HAP-1 (cell line): ENCODE measurements around the gene RYR3.

Source experiments
- DNase-seq, 2 experiments: peaks; one replicate each; pipeline ENCODE4 v3.0.0-alpha.2; 2016 to 2020; ENCODE audit warnings: low spot score in 2 of 2
- H3K27me3 ChIP-seq: fragments of 250-450 bp; sonication (Bioruptor Pico); 2 replicates; pipeline ENCODE4 v1.5.1; 2020; ENCODE audit warnings: low read depth, mild to moderate bottlenecking, moderate library complexity
- H3K36me3 ChIP-seq: fragments of 250-450 bp; sonication (Bioruptor Pico); replicated peaks from 2 replicates; pipeline ENCODE4 v1.5.1; 2020; ENCODE audit warnings: mild to moderate bottlenecking
- H3K4me1 ChIP-seq: fragments of 250-450 bp; sonication (Bioruptor Pico); 2 replicates; pipeline ENCODE4 v1.5.1; 2020; ENCODE audit warnings: mild to moderate bottlenecking
- H3K4me3 ChIP-seq: fragments of 250-450 bp; sonication (Bioruptor Pico); 2 replicates; pipeline ENCODE4 v1.5.1; 2020; ENCODE audit warnings: mild to moderate bottlenecking, moderate library complexity
- H3K9me3 ChIP-seq: fragments of 250-450 bp; sonication (Bioruptor Pico); 2 replicates; pipeline ENCODE4 v1.5.1; 2020; ENCODE audit warnings: mild to moderate bottlenecking, moderate library complexity
- in situ Hi-C: fragments of 300-500 bp; cut with MboI; formaldehyde crosslinking; loops from 3 replicates; pipeline ENCODE4 v1.14.3; 2020; ENCODE audit warnings: low sequenced_read_pairs, inconsistent platforms, mixed read lengths

Gene RYR3

GRCh38 chr15:33419701-33420100, 108.9 kb downstream of the RYR3 start:
- no peaks in the 10 kb centered on the region for H3K36me3 ChIP-seq
- in situ Hi-C loops = no loop called here
- no peaks in the 10 kb centered on the region; the same call in 1 of the 2 replicates for H3K4me1 ChIP-seq
- no peak for DNase-seq
- H3K4me3 ChIP-seq = no peak overlapping the region
- H3K27me3 ChIP-seq = no peaks in the 10 kb centered on the region
- no peaks in the 10 kb centered on the region for H3K9me3 ChIP-seq

- no peak for DNase-seq
Observed at GRCh38 chr15:33424025-33424424, 113.3 kb downstream of the RYR3 start.

GRCh38 chr15:33425142-33425541, 114.4 kb downstream of the RYR3 start:
- H3K27me3 ChIP-seq = no peaks in the 10 kb centered on the region
- DNase-seq = no peak
- H3K4me3 ChIP-seq = no peak overlapping the region
- in situ Hi-C loops = no loop called here
- no peaks in the 10 kb centered on the region for H3K36me3 ChIP-seq
- H3K4me1 ChIP-seq = no peaks in the 10 kb centered on the region
- no peaks in the 10 kb centered on the region for H3K9me3 ChIP-seq

More at GRCh38 chr15:33424025-33424424, 113.3 kb downstream of the RYR3 start:
- H3K36me3 ChIP-seq = no peaks in the 10 kb centered on the region
- H3K27me3 ChIP-seq = no peaks in the 10 kb centered on the region
- in situ Hi-C loops = no loop called here
- no peaks in the 10 kb centered on the region for H3K4me1 ChIP-seq
- no peak overlapping the region for H3K4me3 ChIP-seq
- H3K9me3 ChIP-seq = no peaks in the 10 kb centered on the region

- in situ Hi-C loops = no loop called here
- no peaks in the 10 kb centered on the region for H3K4me1 ChIP-seq
- no peak for DNase-seq
- no peaks in the 10 kb centered on the region for H3K36me3 ChIP-seq
- H3K9me3 ChIP-seq = no peaks in the 10 kb centered on the region
- no peak overlapping the region for H3K4me3 ChIP-seq
- H3K27me3 ChIP-seq = no peaks in the 10 kb centered on the region
Observed at GRCh38 chr15:33430577-33430976, 119.8 kb downstream of the RYR3 start.

GRCh38 chr15:33433821-33434220, 123.1 kb downstream of the RYR3 start:
- H3K9me3 ChIP-seq = no peaks in the 10 kb centered on the region
- H3K4me1 ChIP-seq = no peaks in the 10 kb centered on the region
- no peak overlapping the region for H3K4me3 ChIP-seq
- no peaks in the 10 kb centered on the region for H3K27me3 ChIP-seq
- DNase-seq = no peak
- H3K36me3 ChIP-seq = no peaks in the 10 kb centered on the region
- in situ Hi-C loops = no loop called here

GRCh38 chr15:33438396-33438795, 127.6 kb downstream of the RYR3 start:
- in situ Hi-C loops = no loop called here
- Histone ChIP-seq H3K9me3 (no peaks in the 10 kb centered on the region), H3K4me1 (no peaks in the 10 kb centered on the region), H3K27me3 (no peaks in the 10 kb centered on the region; the same call in 1 of the 2 replicates), H3K36me3 (no peaks in the 10 kb centered on the region), H3K4me3 (no peak overlapping the region)
- no peak for DNase-seq

- in situ Hi-C loops = no loop called here
- H3K27me3 ChIP-seq = no peaks in the 10 kb centered on the region; the same call in 1 of the 2 replicates
- no peaks in the 10 kb centered on the region for H3K9me3 ChIP-seq
- no peaks in the 10 kb centered on the region for H3K36me3 ChIP-seq
- DNase-seq = no peak
- no peak overlapping the region for H3K4me3 ChIP-seq
- no peaks in the 10 kb centered on the region for H3K4me1 ChIP-seq
Observed at GRCh38 chr15:33440900-33441299, 130.1 kb downstream of the RYR3 start.

- no peak for DNase-seq
- no peak overlapping the region for H3K4me3 ChIP-seq
- H3K9me3 ChIP-seq = no peaks in the 10 kb centered on the region
- no peaks in the 10 kb centered on the region; the same call in 1 of the 2 replicates for H3K27me3 ChIP-seq
- in situ Hi-C loops = no loop called here
- H3K36me3 ChIP-seq = no peaks in the 10 kb centered on the region
- no peaks in the 10 kb centered on the region for H3K4me1 ChIP-seq
Observed at GRCh38 chr15:33442449-33442848, 131.7 kb downstream of the RYR3 start.

- DNase-seq = no peak
- no peaks in the 10 kb centered on the region for H3K9me3 ChIP-seq
- no peaks in the 10 kb centered on the region; the same call in 1 of the 2 replicates for H3K27me3 ChIP-seq
- H3K4me3 ChIP-seq = no peak overlapping the region
- no peaks in the 10 kb centered on the region; the same call in 1 of the 2 replicates for H3K4me1 ChIP-seq
- H3K36me3 ChIP-seq = no peaks in the 10 kb centered on the region
- in situ Hi-C loops = no loop called here
Observed at GRCh38 chr15:33443708-33444107, 132.9 kb downstream of the RYR3 start.

GRCh38 chr15:33445984-33446383, 135.2 kb downstream of the RYR3 start:
- no peak for DNase-seq
- H3K9me3 ChIP-seq = no peaks in the 10 kb centered on the region
- no peaks in the 10 kb centered on the region; the same call in 1 of the 2 replicates for H3K27me3 ChIP-seq
- no peaks in the 10 kb centered on the region; the same call in 1 of the 2 replicates for H3K4me1 ChIP-seq
- no peak overlapping the region for H3K4me3 ChIP-seq
- in situ Hi-C loops = no loop called here
- H3K36me3 ChIP-seq = no peaks in the 10 kb centered on the region

- in situ Hi-C loops = no loop called here
- Histone ChIP-seq H3K4me3 (no peak overlapping the region), H3K27me3 (no peaks in the 10 kb centered on the region), H3K36me3 (no peaks in the 10 kb centered on the region), H3K4me1 (no peaks in the 10 kb centered on the region; the same call in 1 of the 2 replicates), H3K9me3 (no peaks in the 10 kb centered on the region)
- peak; percentile 33 to 60 for DNase-seq
Observed at GRCh38 chr15:33448151-33448550, 137.4 kb downstream of the RYR3 start.

GRCh38 chr15:33448961-33449606, 138.3 kb downstream of the RYR3 start:
- in situ Hi-C loops = no loop called here
- Histone ChIP-seq H3K4me3 (no peak overlapping the region), H3K36me3 (no peaks in the 10 kb centered on the region), H3K9me3 (no peaks in the 10 kb centered on the region), H3K4me1 (no peaks in the 10 kb centered on the region; the same call in 1 of the 2 replicates), H3K27me3 (no peaks in the 10 kb centered on the region)
- no peak for DNase-seq

- Histone ChIP-seq H3K36me3 (no peaks in the 10 kb centered on the region), H3K4me3 (no peak overlapping the region)
Observed at GRCh38 chr15:33449810-33450209, 139.0 kb downstream of the RYR3 start.

GRCh38 chr15:33451385-33451784, 140.6 kb downstream of the RYR3 start:
- no peak for DNase-seq

More at GRCh38 chr15:33449810-33450209, 139.0 kb downstream of the RYR3 start:
- H3K4me1 ChIP-seq = no peaks in the 10 kb centered on the region; the same call in 1 of the 2 replicates
- H3K27me3 ChIP-seq = no peaks in the 10 kb centered on the region
- DNase-seq = no peak
- in situ Hi-C loops = no loop called here
- no peaks in the 10 kb centered on the region for H3K9me3 ChIP-seq

More at GRCh38 chr15:33451385-33451784, 140.6 kb downstream of the RYR3 start:
- Histone ChIP-seq H3K36me3 (no peaks in the 10 kb centered on the region), H3K27me3 (no peaks in the 10 kb centered on the region), H3K4me1 (no peaks in the 10 kb centered on the region; the same call in 1 of the 2 replicates), H3K9me3 (no peaks in the 10 kb centered on the region), H3K4me3 (no peak overlapping the region)
- in situ Hi-C loops = no loop called here
